Keratinocyte (primary cell): ENCODE measurements around the gene FAM120AOS. TPM values are rescaled to one million over a fixed set of nuclear protein-coding genes. Genes with fewer than 3 reads are reported as not detected.

ENCODE experiments used
- DNase-seq: peaks from one replicate; pipeline ENCODE4 v3.0.0-alpha.2; 2011; ENCODE audit warnings: low read depth, missing footprints, low spot score
- FAIRE-seq: peaks from 2 replicates; lab custom pipeline; 2011; peaks lifted over from hg19 to GRCh38; lab: Jason Lieb, UNC
- H2AFZ ChIP-seq: 2 replicates; pipeline ENCODE4 v1.6.0; 2012; ENCODE audit warnings: low read length, control low read depth, inconsistent platforms; ENCODE audit not compliant: control insufficient read depth
- H3K27ac ChIP-seq: 2 replicates; pipeline ENCODE4 v1.5.1; 2011; ENCODE audit warnings: low read length; ENCODE audit not compliant: control insufficient read depth, insufficient read depth
- H3K27me3 ChIP-seq: 3 replicates; pipeline ENCODE4 v1.6.0; 2011; ENCODE audit warnings: low read length; ENCODE audit not compliant: control insufficient read depth, insufficient read depth; ENCODE audit errors: extremely low read depth
- H3K36me3 ChIP-seq, 2 experiments: 2 replicates in 1 of 2; 3 replicates in 1 of 2; pipeline ENCODE4 v1.5.1; 2011; ENCODE audit warnings: low read length in 2 of 2, mild to moderate bottlenecking in 1 of 2; ENCODE audit not compliant: control insufficient read depth in 2 of 2, insufficient read depth in 2 of 2; ENCODE audit errors: extremely low read depth in 1 of 2
- H3K4me1 ChIP-seq: 3 replicates; pipeline ENCODE4 v1.5.1; 2011; ENCODE audit warnings: low read length; ENCODE audit not compliant: control insufficient read depth, insufficient read depth; ENCODE audit errors: extremely low read depth
- H3K4me2 ChIP-seq: 3 replicates; pipeline ENCODE4 v1.6.0; 2011; ENCODE audit warnings: low read depth, low read length; ENCODE audit not compliant: control insufficient read depth, insufficient read depth; ENCODE audit errors: extremely low read depth
- H3K4me3 ChIP-seq, 3 experiments: fragments of 200-600 bp in 1 of 3; sonication (generic) in 1 of 3; 2 replicates in 2 of 3; 3 replicates in 1 of 3; pipeline ENCODE4 v1.5.1; 2011 to 2016; ENCODE audit warnings: low read length in 3 of 3, mild to moderate bottlenecking in 3 of 3, control low read depth in 2 of 3, inconsistent platforms in 1 of 3, low read depth in 1 of 3, mixed read lengths in 1 of 3, mixed run types in 1 of 3, moderate library complexity in 1 of 3; ENCODE audit not compliant: control insufficient read depth in 2 of 3, insufficient read depth in 2 of 3; ENCODE audit errors: extremely low read depth in 1 of 3
- H3K79me2 ChIP-seq: 2 replicates; pipeline ENCODE4 v1.6.0; 2012; ENCODE audit warnings: low read length; ENCODE audit not compliant: control insufficient read depth, insufficient read depth
- H3K9ac ChIP-seq: 3 replicates; pipeline ENCODE4 v1.6.0; 2011; ENCODE audit warnings: low read length; ENCODE audit not compliant: control insufficient read depth, insufficient read depth; ENCODE audit errors: extremely low read depth
- H3K9me1 ChIP-seq: 3 replicates; pipeline ENCODE4 v1.6.0; 2011; ENCODE audit warnings: low read length; ENCODE audit not compliant: control insufficient read depth, insufficient read depth; ENCODE audit errors: extremely low read depth
- H3K9me3 ChIP-seq: 2 replicates; pipeline ENCODE4 v1.5.1; 2012; ENCODE audit warnings: low read depth, low read length; ENCODE audit not compliant: control insufficient read depth
- H4K20me1 ChIP-seq: 3 replicates; pipeline ENCODE4 v1.6.0; 2011; ENCODE audit warnings: low read length; ENCODE audit not compliant: control insufficient read depth, insufficient read depth; ENCODE audit errors: extremely low read depth
- EZH2 ChIP-seq: IDR thresholded peaks from one replicate; pipeline ENCODE4 v1.6.1; 2012; ENCODE audit warnings: inconsistent platforms, mild to moderate bottlenecking, low read length, moderate library complexity
- dilution Hi-C: fragments of 300-500 bp; cut with MboI; formaldehyde crosslinking; loops from one replicate; pipeline ENCODE4 v1.7.0; 2020; ENCODE audit warnings: low sequenced_read_pairs; ENCODE audit not compliant: extremely low pct_ligation_motif_present
- polyA plus RNA-seq, 5 experiments: library from polyadenylated mRNA; depleted of rRNA in 3 of 5; stranded (reverse) in 3 of 5; stranded (forward) in 1 of 5; unstranded in 1 of 5; fragments of >200 nt; gene quantifications; 1 replicate in 1 of 5; 2 replicates in 3 of 5; 3 replicates in 1 of 5; pipeline versions ENCODE4 v1.2.1 to v1.2.3, GENCODE V29; 2011 to 2012; ENCODE audit warnings: missing spikeins in 2 of 5, low read depth in 1 of 5, low replicate concordance in 1 of 5
- TF ChIP-seq, protein P1 (sequence below), 3 experiments: IDR thresholded peaks in 1 of 3; conservative IDR thresholded peaks in 1 of 3; optimal IDR thresholded peaks in 1 of 3; 2 replicates in 2 of 3; 3 replicates in 1 of 3; pipeline versions ENCODE3 to v1.5.1; 2011; ENCODE audit warnings: low read length in 3 of 3, mild to moderate bottlenecking in 3 of 3, moderate library complexity in 2 of 3, control low read depth in 1 of 3, inconsistent platforms in 1 of 3; ENCODE audit not compliant: insufficient read depth in 2 of 3; ENCODE audit errors: extremely low read depth in 1 of 3

Gene FAM120AOS
- polyA plus RNA-seq, 1 donor (not counting 4 experiments of a cell fraction or from before 2014, with no cell fraction given): 18.6 TPM

DNA sequence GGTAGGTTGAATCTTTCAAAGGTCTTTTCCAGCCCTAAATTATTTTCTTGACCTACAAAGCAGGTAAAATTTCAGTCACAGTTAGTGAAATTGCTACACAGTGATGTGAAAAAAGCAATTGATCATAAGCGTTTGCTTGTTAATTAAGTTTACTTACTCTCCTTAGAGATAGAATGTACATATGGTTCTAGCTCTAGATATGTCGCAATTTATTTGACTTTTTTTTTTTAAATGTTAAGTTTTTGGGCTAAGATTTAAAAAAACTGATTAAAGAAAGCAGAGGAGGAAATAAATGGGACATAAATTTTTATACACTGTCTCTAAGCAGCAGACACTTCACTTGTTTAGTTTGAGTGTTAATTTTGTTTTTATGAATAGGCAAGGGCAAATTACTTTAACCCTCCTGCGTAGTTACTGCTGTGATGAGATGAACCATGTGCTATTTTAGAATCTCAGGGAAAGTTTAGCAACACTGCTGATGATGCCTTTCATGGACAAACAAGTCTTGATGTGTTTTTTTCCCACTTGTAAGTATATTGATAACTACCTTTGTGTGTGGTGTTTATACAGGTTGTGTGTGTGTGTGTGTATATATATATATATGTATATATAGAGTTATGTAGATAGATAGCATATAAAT is 38.3 kb upstream of the FAM120AOS start:
- Histone ChIP-seq H3K79me2 (peaks cover 77% of the 10 kb centered on the region), H3K36me3 (peaks cover 15 to 26% of the 10 kb centered on the region in 2 experiments)
- no peak for FAIRE-seq

DNA sequence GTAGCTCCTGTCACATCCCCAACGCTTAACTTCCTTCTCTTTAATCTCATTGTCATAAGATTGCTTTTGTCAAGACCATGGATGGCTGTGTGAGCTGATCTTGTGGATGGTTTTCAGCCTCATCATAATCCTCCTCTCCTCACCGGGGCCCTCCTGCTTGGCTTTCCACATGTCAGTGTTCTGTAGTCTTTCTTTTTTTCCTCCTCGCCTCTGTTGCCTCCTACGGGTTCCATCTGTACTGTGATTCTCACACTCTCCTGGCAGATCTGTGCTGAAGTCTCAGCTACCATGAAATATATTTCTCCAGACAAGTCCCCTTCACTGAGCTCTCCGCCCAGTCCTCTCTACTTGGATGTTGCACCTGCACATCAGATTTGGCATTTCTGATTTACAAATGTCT is 34.9 kb upstream of the FAM120AOS start:
- no peak overlapping the region for H3K4me2 ChIP-seq
- FAIRE-seq: no peak
- H3K27me3 ChIP-seq: no peaks in the 10 kb centered on the region
- no peaks in the 10 kb centered on the region for H3K9me3 ChIP-seq
- DNase-seq: no peak
- H3K36me3 ChIP-seq: peaks cover 17 to 20% of the 10 kb centered on the region in 2 experiments
- no peaks in the 10 kb centered on the region for H3K9me1 ChIP-seq
- dilution Hi-C loops: no loop called here
- TF ChIP-seq, protein P1, sequence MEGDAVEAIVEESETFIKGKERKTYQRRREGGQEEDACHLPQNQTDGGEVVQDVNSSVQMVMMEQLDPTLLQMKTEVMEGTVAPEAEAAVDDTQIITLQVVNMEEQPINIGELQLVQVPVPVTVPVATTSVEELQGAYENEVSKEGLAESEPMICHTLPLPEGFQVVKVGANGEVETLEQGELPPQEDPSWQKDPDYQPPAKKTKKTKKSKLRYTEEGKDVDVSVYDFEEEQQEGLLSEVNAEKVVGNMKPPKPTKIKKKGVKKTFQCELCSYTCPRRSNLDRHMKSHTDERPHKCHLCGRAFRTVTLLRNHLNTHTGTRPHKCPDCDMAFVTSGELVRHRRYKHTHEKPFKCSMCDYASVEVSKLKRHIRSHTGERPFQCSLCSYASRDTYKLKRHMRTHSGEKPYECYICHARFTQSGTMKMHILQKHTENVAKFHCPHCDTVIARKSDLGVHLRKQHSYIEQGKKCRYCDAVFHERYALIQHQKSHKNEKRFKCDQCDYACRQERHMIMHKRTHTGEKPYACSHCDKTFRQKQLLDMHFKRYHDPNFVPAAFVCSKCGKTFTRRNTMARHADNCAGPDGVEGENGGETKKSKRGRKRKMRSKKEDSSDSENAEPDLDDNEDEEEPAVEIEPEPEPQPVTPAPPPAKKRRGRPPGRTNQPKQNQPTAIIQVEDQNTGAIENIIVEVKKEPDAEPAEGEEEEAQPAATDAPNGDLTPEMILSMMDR (optimal IDR thresholded peaks at IDR 0.05 in 1 of 3, IDR thresholded peaks at IDR 0.05 in 1 of 3, conservative IDR thresholded peaks at IDR 0.05 in 1 of 3; ENCODE audit: extremely low read depth in 1 of 3, insufficient read depth in 2 of 3, low read length in 3 of 3): no peak
- no peak for TF ChIP-seq EZH2
- no peak overlapping the region for H3K9ac ChIP-seq
- H3K27ac ChIP-seq: no peak overlapping the region
- no peak overlapping the region for H3K4me3 ChIP-seq
- H3K79me2 ChIP-seq: peaks cover 68% of the 10 kb centered on the region
- no peaks in the 10 kb centered on the region for H4K20me1 ChIP-seq
- H3K4me1 ChIP-seq: no peaks in the 10 kb centered on the region
- no peak overlapping the region for H2AFZ ChIP-seq

More for the DNA sequence above, 38.3 kb upstream of the FAM120AOS start:
- H3K4me2 ChIP-seq: no peak overlapping the region
- no peak overlapping the region for H3K27ac ChIP-seq
- H3K4me1 ChIP-seq: peaks cover 3% of the 10 kb centered on the region
- no peak overlapping the region for H3K4me3 ChIP-seq
- H3K9me3 ChIP-seq: no peaks in the 10 kb centered on the region
- no peaks in the 10 kb centered on the region for H3K9me1 ChIP-seq
- H2AFZ ChIP-seq: no peak overlapping the region
- H4K20me1 ChIP-seq: peaks cover 5% of the 10 kb centered on the region
- no peaks in the 10 kb centered on the region for H3K27me3 ChIP-seq
- H3K9ac ChIP-seq: no peak overlapping the region
- no peak for DNase-seq
- dilution Hi-C loops: no loop called here
- TF ChIP-seq, protein P1 (optimal IDR thresholded peaks at IDR 0.05 in 1 of 3, IDR thresholded peaks at IDR 0.05 in 1 of 3, conservative IDR thresholded peaks at IDR 0.05 in 1 of 3; ENCODE audit: extremely low read depth in 1 of 3, insufficient read depth in 2 of 3, low read length in 3 of 3): no peak
- no peak for TF ChIP-seq EZH2
